Stimulated activated CD8-positive, alpha-beta memory T cell treated with anti-CD3 and anti-CD28 coated beads, Interleukin-4, amount 100 ng/mL, for 4 hours (primary cell): ENCODE data around the gene NECAB3.

ENCODE experiments used
- DNase-seq, 2 donors: peaks; one replicate each; pipeline ENCODE4 v3.0.0-alpha.2; 2020; ENCODE audit warnings: low read depth in 2 of 2, low spot score in 1 of 2

The NECAB3 gene

DNA sequence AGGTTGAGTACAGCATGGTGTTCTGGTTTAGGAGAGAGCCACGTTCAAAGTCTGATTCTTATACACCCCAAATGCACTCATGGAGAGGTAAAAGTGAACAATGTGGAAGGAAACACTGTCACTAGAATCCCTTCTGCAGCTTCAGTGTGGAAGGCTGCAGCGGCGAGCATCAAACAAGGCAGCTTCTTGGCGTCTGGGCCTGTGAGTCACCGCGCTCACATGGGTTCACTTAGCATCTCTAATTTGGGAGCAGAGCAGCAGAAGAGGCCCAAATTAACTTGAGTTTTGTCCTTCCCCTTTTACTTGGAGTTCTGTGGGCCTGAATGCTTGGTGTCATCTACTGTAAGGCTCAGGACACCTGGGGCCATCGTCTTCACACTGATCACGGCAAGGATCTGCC, 22.9 kb upstream of the NECAB3 start:
- no peak for DNase-seq

DNA sequence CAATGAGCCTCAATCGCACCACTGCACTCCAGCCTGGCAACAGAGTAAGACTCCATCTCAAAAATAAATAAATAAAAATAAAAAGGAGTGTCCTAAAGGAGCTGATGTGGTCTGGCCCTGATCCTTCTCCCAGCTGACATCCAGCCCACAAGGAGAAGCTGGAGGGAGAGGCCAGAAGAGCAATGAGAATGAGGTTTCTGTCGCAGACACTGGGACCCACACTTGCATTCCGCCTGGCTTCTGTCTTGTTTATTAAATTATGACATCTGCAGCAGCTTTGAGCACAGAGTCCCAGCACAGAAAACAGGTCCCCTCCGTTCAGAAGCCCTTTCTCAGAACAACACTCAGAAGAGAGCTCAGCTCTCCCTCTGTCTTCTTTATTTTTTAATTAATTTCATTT, 22.2 kb upstream of the NECAB3 start:
- no peak for DNase-seq

DNA sequence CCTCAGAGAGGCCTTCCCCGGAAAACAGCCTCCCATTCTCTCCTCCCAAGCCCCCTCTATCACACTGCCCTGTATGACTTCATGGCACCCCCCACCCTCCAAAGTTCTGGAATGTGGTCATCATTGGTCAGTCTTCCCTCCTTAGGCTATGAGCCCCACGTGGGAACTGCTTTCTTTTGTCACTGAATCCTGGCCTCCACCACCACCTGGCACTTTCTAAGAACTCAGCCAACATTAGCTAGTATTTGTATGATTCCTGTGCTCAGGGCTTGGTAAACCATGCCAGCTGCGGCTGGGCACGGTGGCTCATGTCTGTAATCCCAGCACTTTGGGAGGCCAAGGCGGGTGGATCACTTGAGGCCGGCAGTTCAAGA, 20.4 kb upstream of the NECAB3 start:
- no peak for DNase-seq

DNA sequence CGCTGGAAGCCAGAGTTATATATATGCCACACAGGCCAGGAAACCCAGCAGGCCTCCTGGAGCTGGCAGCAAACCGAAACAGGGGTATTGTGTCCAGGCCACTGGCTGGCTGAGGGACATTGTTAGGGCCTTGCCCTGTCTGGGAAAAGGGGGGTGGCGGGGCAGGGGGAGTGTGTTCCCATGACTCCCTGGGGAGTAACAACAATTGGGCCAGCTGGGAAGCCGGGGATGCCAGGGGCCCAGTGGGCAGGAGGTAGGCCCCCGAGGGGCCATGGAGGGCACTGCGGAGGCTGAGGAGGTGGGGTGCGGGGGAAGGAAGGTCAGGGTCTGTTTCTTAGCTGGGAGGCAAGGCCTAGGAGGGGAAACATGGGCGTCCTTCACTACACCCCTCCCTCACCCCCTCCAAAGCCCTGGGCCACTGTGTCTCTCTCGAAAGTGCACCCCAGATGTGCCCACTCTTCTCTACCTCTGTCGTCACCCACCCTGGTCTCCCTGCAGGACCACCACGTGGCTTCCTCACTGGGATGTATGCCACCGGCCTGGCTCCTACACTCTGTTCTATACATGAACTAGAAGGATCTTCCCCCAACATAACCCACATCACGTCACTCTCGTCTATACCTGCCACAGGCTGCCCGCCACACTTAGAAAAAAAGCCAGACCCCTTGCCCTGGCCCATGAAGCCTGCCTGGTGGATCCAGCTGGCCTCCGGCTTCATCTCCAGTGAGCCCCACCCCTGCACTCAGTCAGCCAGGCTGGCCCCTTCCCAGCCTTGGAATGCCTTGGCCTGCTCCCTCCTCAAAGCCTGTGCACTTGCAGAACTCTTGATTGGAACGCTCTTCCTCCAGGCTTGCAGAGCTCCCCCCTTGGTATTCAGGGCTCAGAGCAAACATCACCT, 19.8 kb upstream of the NECAB3 start:
- no peak for DNase-seq

DNA sequence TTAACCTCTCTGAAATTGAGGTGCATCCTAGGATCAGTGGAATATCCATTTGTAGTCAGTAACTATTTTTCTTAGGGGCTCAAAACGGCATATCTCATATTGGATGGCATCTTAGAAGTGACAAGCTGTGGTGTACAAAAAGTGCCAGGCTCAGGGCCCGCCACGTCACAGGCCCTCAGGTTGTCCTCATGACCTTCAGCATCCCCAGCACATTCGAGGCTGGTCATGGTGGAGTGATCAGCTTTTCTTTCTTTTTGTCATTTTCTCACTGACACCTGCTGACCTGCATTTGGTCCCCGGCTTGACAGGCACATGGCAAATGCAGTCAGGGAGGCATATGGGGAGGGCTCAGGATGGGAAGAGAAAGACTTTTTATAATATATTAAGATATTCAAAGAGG, 19.1 kb upstream of the NECAB3 start:
- DNase-seq, result no peak

DNA sequence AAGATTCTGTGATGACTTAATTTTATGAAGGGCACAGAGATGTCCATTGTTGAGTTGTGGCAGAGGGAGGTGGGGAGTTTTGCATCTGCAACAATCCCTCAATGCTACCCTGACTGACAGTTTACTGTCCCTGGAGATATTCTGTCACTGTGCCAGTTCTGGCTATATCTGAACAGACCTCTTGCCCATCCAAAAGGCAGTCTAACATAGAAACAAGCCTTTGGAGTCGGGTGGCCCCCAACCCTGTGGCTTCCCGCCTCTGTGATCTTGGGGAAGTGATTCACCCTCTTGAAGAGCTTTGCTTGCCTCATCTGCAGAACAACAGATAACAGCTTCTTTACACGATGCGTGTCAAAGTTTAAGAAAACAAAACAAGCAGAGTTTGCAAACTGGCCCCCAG, 15.7 kb upstream of the NECAB3 start:
- no peak for DNase-seq

DNA sequence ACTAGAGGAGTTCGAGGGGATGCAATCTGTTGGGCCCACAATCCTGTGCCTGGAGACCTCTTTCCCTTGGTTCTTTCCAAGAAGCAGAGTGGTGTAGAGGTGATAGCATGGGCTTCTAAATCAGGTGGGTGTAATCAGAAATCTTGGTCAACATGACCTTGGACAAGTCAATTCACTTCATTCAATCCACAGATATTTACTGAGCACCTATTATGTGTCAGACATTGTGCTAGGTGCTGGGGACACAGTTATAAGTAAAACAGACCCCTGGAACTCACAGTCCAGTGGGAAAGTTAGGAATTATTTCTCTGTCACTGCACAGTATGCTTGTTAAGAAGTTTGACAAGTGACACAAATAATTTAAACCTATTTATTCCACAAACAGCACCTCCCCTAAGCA, 15.3 kb upstream of the NECAB3 start:
- DNase-seq, result no peak

DNA sequence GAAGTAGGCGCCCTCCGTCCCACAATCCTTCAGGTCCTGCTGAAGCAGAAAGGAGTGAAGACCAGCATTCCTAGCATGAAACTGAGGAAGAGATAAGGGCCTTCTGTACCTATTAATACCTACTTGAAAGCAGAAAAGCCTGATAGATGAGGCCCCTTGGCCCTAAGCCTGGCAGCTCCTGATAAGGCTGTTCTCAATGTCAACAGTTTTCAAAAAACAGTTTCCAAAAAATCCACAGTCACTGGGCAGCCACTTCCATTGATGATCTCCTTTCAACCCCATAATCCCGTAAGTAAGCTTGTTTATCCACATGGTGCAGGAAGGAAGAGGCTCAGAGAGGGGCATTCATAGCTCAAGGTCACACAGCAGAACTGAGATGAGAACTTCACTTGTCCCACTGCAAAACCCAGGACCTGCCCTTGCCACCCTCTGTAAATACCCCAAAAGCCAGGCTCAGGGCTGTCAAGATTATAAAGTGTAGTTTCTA, 14.8 kb upstream of the NECAB3 start:
- DNase-seq, result no peak

DNA sequence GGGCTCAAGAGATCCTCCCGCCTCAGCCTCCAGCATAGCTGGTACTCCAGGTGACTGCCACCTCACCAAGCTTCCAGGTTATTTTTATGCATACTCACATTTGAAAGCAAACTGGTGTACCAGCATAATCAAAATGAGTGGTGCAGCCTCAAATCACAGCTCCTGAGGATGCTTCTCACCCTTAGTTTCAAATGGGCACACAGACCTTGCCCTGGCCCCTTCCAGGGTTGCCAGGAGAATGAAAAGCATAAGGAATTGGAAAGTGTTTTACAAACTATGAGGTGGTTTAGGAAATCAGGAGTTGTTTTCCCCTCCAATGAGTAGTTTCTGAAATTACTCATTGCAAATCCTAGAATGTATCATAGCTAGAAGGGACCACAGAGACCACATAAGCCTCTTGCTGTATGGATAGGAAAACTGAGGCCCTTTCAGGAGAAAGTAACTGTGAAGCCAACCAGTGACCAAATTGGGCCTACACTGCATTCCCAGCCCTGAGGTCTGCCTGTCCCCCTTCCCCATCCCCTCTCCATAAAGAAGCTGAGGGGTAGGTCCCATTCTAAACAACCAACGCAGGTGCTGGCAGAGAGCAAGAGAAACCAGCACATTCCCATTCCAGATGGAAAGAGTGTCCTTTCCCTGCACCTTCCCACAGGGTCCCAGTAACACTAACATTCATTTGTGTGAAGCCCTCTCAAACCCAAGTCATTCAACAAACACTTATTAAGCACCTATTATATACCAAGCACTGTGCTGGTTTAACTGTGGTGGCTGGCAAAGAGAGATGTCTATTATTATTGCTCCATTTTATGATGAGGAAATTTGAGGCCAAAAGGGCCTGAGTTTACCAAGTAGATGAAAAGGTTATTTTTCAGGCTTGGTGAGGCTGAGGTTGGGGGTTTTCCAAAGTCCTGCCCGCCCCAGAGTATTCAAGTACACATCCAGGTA, 14.0 kb upstream of the NECAB3 start:
- no peak for DNase-seq

DNA sequence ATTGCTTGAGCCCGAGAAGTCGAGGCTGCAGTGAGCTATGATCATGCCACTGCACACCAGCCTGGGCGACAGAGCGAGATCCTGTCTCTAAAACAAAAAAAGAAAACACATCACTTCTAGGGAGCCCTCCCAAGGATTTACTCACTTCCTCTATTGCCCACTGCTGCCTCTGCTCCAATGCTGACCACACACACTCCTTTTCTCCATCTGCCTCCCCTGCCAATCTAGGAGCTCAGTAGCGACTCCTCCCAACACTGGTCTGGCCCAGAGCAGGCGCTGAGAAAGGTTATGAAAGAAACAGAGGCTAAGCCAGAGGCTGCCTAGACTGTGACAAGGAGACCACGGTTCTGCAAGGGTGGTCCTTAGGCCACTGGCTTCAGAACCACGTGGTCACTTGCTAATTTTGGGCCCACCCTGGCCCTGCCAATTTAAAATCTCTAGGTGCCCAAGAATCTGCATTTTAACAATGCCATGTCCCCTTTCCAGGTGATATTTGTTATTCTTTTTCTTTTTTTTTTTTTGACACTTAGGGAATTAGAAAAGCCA, 13.2 kb upstream of the NECAB3 start:
- DNase-seq, result no peak

DNA sequence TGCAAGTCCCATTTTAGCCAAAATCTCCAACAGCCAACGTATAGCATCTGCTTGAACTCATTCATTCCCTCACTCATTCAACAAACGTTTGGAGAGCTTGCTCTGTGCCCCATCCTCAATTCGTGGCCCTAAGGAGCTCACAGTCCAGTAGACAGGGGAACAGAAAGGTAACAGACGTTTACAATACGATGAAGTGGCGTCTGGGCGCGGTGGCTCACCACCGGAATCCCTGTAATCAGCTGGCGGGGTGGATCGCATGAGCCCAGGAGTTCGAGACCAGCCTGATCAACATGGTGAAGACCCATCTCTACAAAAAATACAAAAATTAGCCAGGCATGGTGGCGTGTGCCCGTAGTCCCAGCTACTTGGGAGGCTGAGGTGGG, 12.7 kb upstream of the NECAB3 start:
- DNase-seq, result no peak

DNA sequence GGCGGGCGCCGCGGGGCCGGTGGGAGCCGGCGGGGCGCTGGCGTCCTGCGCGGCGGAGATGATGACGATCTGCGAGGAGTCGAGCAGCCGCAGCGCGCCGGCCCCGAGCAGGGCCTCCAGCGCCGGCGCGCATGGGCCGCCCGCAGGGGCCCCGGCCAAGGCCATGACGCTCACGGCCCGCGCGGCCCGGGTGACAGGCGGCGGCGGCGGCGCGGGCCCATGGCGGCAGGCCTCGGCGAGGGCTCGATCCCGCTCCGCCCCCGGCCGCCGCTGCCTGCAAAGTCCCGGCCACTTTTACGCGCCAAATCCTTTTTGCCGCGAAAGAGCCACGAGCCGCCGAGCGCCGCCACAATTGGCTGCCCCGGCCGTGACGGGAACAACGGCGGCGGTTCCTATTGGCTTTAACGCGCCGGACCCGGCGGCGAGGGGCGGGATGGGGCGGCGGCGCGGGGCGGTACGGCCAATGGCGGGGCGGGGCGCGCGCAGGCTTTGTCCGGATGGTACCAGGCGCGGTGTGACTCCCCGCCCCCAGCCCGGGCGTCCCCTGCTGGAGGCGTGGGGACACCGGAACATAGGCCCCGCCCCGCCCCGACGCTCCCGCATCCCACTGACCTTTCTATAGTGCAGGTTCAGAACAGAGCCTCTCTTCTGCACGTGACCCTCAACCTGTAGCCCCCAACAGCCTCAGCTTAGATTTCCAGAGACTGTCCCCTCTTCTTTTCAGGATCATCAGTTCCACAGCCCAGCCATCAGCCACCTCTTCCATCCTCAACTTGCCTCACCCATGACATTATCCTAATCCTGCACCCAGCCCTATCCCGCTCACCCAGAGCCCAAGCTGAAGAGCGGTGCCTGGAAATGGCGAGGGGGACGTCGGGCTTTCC, 12.1 kb upstream of the NECAB3 start, which contains the start of gene E2F1:
Gene E2F1 (minus strand): TSS at position 286 of the 884 bp plus-strand sequence. CDS start 121 bp downstream, at position 165.
- DNase-seq, result peak; percentile 78 to 87

DNA sequence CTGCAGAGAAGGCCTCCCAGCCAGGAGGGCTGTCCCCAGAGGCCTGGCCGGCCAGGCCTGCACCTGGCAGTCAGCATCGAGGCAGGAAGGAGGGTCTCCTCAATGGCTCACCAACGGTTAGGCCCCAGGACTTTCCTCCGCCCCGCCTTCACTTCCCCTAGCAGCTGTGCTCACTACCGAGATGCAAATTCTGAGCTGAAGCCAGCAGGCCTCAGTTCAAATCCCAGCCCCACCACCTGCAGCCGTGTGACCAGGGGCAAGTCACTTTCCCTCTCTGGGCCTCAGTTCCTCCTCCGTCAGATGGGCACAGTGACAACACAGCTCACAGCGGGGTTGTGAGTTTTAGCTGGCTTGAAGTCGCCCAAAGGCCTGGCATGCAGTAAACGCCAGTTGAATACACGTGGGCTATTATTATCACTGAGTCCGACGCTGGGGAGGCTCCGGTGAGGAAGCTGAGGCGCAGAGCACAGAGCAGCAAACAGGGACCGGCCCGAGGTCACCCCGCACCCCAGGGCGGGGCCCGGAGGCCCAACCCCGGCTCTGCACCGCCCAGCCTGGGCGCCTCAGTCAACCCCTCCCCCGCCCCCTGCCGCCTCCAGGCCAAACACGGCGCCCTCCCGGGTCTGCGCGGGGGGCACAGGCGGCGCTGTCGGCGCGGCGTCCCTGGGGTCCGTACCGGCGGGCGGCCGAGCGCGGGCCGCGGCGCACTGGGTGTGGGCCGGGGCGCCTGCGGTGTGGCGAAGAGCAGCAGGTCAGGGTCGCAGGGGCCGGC, 11.3 kb upstream of the NECAB3 start:
- DNase-seq, result no peak

DNA sequence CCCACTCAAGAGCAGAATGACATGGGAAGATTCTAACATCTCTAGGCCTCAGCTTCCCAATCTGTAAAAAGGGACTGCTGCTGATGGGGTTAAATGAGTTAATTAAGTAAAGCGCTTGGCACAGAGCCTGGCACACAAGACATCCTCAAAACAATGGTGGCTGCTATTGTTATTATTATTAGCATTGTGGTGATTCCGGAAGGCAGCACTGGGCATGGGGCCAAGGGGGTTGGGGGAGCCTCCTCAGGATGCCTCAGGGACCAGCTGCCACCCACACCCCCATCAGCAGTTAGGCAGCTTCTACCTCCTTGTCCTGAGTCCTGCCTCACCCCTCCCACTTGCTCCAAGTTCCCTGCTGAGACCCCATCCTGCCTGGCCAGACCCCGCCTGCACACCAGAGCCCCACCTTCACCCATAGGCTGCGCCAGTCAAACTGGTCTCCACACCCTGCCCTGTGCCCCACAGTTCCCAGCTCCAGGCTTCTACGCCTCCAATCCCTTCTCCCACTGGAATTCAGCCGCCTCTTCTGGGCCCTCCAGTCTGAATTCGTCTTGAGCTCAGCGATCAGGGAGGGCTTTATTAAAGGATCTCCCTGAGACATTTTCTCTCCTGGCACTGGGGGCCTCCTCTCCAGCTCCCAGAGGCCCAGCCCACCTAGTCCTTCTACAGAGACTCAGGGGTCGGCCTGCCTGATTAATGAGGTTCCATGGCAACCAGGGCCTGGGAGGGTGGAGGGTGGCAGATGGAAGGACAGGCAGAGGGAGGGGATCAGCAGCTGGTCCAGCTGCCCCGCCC, 10.5 kb upstream of the NECAB3 start:
- no peak for DNase-seq

DNA sequence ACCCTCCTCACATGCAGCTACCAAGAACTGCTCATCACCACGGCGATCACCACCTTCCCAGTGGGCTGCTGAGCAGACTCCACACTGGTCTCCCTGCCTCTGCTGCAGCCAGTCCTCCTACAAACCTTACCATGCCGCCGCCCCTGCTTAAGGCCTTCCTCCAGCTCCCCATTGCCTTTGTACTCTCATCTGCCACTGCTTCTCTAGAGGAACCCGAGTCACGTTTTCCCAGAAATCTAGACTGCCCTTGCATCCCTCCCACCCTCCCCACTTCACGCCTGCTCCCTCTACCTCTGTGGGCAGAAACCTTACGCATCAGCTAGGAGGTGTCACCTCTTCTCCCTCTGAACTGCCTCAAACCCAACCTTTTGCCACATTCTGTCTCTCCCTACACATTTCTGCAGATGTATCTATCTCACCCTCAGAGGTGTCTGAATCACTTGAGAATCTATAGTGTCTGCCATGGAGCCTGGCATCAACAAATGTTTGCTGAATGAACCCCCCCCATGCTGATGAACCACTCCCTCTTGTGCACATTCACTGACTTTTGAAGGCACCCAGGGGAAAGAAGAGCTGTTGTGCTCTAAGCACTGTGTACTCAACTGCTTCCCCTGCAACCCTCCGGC, 7.6 kb upstream of the NECAB3 start:
- DNase-seq, result no peak

DNA sequence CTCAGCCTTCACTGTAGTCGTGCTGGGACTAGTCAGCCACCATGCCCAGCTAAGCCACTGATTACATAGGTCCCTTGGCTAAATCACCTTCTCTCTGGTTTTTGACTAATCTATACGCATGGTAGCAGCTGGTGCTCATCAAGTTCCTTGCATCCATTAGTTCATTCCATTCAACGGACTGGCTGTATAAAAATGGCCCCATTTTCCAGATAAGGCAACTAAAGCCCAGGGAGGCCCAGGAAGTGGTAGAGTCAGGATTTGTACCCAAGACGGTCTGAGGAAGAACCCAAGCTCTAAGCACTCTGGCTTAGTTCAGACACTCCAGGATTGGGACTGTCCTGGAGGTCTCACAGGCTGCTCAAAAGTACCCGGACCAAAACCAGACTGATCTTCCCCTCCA, 7.1 kb upstream of the NECAB3 start:
- DNase-seq, result no peak

DNA sequence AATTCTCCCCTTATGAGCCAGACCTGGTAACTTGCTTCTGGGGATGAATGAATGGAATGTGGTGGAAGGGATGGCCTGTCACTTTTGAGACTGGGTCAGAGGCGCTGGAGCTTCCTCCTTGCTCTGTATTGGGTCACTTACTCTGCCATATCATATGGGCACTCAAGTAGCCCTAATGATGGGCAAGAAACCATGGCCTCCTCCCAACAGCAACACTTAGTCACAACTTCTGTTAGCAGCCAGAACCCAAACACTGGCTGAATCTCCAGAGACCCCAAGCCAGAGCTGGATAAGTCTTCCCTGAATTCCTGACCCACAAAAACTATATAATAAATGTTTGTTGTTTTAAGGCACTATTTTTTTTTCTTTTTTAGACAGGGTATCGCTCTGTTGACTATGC, 6.5 kb upstream of the NECAB3 start:
- DNase-seq, result no peak

DNA sequence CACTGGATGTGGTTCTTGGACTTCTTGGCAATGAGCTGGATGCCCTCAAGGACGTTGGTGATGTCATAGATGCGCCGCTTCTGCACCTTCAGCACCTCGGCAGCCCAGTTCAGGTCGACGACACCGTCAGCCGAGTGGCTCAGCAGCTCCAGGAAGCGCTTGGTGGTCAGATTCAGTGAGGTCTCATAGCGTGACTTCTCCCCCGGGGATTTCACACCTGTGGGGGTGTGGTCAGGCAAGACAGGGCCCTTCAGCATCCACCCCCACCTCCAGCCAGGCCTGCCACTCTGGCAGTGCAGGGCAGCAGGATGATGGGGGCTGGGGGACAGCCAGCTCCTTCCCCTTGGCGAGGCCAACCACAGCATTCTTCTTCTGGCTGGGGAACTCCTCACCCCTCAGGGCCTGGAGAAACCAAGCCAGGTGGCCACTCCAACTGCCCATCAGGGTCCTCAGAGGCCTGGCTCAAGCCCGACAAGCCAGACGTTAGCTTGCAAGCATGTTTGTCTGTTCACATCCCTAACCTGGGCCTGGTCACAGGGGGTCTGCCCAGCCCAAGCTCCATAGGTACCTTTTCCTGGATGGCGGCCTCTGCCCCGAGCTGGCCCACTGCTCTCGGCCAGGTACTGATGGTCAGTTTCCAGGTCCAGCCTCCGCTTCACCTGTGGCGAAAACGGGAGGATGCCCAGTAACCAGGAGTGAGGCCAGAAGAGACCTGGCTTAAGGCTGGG, 5.7 kb upstream of the NECAB3 start:
- DNase-seq, result no peak
